Epithelial cell of esophagus (primary cell): ENCODE results near the gene DMBX1.

Source experiments
- DNase-seq: peaks from one replicate; pipeline ENCODE4 v3.0.0; 2010; ENCODE audit warnings: low read depth
- H3K4me3 ChIP-seq: 2 replicates; pipeline ENCODE4 v1.5.1; 2011; ENCODE audit warnings: mild to moderate bottlenecking, low read length, control low read depth
- CTCF ChIP-seq: IDR thresholded peaks from 2 replicates; pipeline ENCODE4 v1.5.1; 2011; ENCODE audit warnings: low read depth, mild to moderate bottlenecking, low read length, control low read depth, inconsistent platforms; ENCODE audit not compliant: insufficient read depth; ENCODE audit errors: missing control alignments

Gene DMBX1

GRCh38 chr1:46513536-46513935 lies 23.9 kb downstream of the DMBX1 start:
- no peak for TF ChIP-seq CTCF
- DNase-seq: no peak
- no peak overlapping the region for H3K4me3 ChIP-seq

- no peak for DNase-seq
- no peak overlapping the region for H3K4me3 ChIP-seq
- no peak for TF ChIP-seq CTCF
Measured at GRCh38 chr1:46515576-46515975, 25.9 kb downstream of the DMBX1 start.

GRCh38 chr1:46516200-46516950 lies 26.7 kb downstream of the DMBX1 start:
- TF ChIP-seq CTCF: no peak
- no peak overlapping the region for H3K4me3 ChIP-seq
- no peak for DNase-seq

GRCh38 chr1:46517010-46517600 lies 27.5 kb downstream of the DMBX1 start:
- DNase-seq: peak; percentile 69
- no peak overlapping the region for H3K4me3 ChIP-seq
- TF ChIP-seq CTCF: peak; percentile 10

GRCh38 chr1:46517932-46518498 lies 28.4 kb downstream of the DMBX1 start:
- H3K4me3 ChIP-seq: no peak overlapping the region
- no peak for DNase-seq
- no peak for TF ChIP-seq CTCF

GRCh38 chr1:46519209-46519608 lies 29.6 kb downstream of the DMBX1 start:
- no peak for TF ChIP-seq CTCF
- peak; percentile 41 for DNase-seq
- H3K4me3 ChIP-seq: no peak overlapping the region
